GM12873 (cell line): ENCODE results near the gene MOB2.

Source experiments
- CTCF ChIP-seq: IDR thresholded peaks from 2 replicates; pipeline ENCODE4 v1.5.1; 2012; ENCODE audit warnings: low read depth, mild to moderate bottlenecking, moderate library complexity, low read length, control low read depth; ENCODE audit not compliant: insufficient read depth; ENCODE audit errors: missing control alignments

The MOB2 gene

GRCh38 chr11:1486054-1486825, at the start of gene MOB2:
Gene MOB2, minus strand, starts transcription at chr11:1486779. Its CDS starts 223 bp downstream, at chr11:1486556.
- no peak for TF ChIP-seq CTCF

GRCh38 chr11:1534682-1535081, 48.1 kb upstream of the MOB2 start:
- no peak for TF ChIP-seq CTCF

GRCh38 chr11:1534171-1534570, 47.6 kb upstream of the MOB2 start:
- no peak for TF ChIP-seq CTCF

- TF ChIP-seq CTCF = no peak
Observed at GRCh38 chr11:1533342-1533725, 46.8 kb upstream of the MOB2 start.

GRCh38 chr11:1532606-1533341, 46.2 kb upstream of the MOB2 start:
- no peak for TF ChIP-seq CTCF

- no peak for TF ChIP-seq CTCF
Observed at GRCh38 chr11:1532014-1532586, 45.5 kb upstream of the MOB2 start.

- no peak for TF ChIP-seq CTCF
Observed at GRCh38 chr11:1531449-1532013, 45.0 kb upstream of the MOB2 start.
